ENCODE data around the gene CMPK1.

DNA sequence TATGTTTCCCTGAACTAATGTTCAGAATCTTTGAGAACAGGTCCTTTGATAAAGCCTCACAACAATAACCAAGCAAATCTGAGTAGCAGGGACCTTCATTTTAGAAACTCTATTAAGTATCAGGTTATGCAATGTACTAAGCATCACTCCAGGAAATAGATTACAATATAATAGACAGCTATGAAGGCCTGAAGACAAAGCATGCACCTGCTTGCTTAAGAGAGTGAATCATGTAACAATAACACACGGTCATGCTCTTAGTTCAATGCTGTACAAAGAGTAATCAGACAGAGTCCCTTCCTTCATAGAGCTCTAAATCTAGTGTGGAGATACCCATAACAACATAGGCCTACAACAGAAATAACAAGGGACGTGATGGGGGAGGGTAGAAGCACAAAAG is 8.1 kb upstream of the CMPK1 start:
- TF ChIP-seq, protein P1, sequence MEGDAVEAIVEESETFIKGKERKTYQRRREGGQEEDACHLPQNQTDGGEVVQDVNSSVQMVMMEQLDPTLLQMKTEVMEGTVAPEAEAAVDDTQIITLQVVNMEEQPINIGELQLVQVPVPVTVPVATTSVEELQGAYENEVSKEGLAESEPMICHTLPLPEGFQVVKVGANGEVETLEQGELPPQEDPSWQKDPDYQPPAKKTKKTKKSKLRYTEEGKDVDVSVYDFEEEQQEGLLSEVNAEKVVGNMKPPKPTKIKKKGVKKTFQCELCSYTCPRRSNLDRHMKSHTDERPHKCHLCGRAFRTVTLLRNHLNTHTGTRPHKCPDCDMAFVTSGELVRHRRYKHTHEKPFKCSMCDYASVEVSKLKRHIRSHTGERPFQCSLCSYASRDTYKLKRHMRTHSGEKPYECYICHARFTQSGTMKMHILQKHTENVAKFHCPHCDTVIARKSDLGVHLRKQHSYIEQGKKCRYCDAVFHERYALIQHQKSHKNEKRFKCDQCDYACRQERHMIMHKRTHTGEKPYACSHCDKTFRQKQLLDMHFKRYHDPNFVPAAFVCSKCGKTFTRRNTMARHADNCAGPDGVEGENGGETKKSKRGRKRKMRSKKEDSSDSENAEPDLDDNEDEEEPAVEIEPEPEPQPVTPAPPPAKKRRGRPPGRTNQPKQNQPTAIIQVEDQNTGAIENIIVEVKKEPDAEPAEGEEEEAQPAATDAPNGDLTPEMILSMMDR (IDR thresholded peaks at IDR 0.05): no peak
- TF ChIP-seq POLR2A (IDR thresholded peaks at IDR 0.05): no peak
